ENCODE measurements around the gene RABGAP1L.
A peak's percentile ranks its signal among the peaks of the same experiment; 100 is the strongest.
"Not testable (repeated sequence)": the region's sequence is repeated elsewhere in the genome, so short reads cannot be mapped to it uniquely, and the experiment has no call there.

RABGAP1L gene

DNA sequence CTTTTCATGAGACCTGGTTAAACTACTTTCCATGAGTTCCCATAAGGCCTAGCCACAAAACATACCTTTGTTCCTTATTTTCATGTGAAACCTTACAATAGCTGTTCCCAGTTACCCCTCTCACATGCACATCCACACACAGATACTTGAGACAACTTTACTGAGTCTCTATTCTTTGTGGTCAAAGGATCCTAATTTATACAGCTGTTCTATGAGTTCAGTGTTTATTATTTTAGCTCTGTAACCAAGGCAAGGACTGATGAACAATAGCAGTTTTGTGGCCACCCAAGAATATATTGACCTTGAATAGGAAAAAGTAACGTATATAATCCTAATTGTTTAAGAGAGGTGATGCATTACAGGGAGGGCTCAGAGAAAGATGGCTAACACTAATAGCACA is 679.9 kb downstream of the RABGAP1L start:
- DNase-seq: no peak

DNA sequence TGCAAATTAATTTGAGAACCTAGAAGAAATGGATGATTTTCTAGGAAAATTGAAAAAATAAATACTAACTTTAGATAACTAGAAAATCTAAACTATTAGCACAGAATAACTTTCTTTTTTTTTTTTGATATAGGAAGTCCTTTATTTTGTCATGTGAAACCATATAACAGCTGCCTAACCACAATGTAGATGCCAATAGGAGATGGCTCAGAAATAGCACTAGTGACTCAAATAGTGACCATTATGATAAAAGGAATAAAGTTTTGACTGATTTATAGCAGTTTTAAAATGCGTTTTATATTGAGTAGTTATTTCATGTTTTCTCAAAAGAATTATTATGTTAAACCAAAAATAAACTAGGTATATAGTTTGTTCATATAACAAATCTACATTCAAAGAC is 682.4 kb downstream of the RABGAP1L start:
- DNase-seq: no peak

DNA sequence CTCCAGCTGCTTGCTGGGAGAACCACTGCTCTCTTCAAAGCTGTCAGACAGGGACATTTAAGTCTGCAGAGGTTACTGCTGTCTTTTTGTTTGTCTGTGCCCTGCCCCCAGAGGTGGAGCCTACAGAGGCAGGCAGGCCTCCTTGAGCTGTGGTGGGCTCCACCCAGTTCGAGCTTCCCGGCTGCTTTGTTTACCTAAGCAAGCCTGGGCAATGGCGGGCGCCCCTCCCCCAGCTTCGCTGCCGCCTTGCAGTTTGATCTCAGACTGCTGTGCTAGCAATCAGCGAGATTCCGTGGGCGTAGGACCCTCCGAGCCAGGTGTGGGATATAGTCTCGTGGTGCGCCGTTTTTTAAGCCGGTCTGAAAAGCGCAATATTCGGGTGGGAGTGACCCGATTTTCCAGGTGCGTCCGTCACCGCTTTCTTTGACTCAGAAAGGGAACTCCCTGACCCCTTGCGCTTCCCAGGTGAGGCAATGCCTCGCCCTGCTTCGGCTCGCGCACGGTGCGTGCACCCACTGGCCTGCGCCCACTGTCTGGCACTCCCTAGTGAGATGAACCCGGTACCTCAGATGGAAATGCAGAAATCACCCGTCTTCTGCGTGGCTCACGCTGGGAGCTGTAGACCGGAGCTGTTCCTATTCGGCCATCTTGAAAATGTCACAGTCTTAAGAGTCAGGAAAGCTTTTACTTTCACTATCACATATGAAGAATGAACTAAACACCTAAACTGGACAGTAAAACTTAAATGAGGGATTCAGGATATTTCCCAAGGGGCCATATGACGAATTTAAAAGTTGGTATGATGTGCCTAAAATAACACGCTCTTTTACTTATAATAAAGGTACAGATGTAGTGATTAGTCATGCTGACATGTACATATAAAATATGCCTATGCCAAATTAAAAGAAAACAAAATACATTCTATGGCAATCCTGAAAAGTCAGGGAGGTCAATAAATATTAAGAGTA is 689.6 kb downstream of the RABGAP1L start:
- peak; percentile 20 for DNase-seq

DNA sequence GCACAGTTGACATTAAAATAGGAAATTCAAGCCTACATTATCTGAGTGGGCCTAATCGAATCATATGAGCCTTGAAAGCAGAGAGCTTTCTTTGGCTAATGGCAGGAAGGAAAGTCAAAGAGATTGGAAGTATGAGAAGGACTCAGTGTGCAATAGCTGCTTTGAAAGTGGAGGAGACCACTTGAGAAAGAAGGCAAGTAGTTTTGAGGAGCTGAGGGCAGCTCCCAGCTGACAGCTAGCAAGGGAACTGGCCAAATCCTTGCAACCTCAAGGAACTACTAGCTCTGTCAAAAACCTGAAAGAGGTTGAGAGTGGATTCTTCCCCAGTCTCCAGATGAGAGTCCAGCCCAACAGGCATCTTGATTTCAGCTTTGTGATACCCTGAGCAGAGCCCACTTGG is 691.4 kb downstream of the RABGAP1L start:
- DNase-seq: no peak

DNA sequence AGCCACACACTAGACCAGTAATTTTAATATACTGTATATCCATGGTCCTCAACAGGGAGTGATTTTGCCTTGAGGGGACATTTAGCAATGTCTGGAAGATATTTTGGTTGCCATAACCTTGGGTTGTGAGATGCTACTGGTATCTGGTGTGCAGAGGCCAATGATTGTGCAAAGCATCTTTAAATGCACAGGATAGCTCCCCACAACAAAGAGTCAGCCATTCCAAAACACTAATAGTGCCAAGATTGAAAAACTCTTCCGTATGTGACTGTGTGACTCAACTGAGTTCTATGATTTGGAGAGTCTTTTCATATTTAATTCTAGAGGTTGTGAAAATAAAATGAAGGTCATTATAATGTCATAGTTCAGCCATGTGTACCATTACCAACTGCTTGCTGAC is 699.0 kb downstream of the RABGAP1L start:
- no peak for DNase-seq

DNA sequence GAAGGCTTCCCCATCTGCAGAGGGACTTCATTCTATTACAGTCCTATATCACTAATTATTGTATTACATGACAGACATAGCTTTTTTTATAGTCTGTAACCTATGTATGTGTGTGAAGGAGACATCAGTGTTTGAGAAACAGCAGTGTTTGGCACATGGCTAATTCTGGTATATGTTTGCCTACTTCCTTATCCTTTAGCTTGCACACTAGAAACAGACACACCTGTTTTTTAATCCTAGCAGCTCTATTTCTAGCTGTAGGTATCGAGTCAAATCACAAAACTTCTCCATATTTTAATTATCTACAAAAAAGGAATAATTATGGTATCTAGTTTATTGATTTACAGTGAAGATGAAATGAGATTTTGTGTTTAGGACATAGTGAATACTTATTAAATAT is 711.0 kb downstream of the RABGAP1L start:
- no peak for DNase-seq

DNA sequence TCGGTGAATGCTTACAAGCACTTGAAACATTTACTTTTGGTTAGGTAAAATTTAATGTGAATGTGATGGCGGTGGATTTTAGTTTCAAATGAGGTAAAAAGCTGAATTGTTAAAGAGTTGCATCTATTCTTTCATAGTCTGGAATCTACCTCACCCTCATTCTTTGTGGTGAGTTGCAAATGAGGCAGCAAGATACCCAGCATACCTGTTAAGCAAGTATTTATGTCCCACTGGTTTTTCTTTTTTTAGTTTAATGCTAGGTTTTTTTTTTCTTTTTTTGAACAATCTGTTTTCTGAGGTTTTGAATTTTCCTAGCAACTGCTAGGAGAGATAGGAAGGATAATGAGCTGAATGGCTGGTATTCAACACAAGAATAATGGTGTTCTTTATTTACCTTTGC is 712.6 kb downstream of the RABGAP1L start:
- DNase-seq: no peak

DNA sequence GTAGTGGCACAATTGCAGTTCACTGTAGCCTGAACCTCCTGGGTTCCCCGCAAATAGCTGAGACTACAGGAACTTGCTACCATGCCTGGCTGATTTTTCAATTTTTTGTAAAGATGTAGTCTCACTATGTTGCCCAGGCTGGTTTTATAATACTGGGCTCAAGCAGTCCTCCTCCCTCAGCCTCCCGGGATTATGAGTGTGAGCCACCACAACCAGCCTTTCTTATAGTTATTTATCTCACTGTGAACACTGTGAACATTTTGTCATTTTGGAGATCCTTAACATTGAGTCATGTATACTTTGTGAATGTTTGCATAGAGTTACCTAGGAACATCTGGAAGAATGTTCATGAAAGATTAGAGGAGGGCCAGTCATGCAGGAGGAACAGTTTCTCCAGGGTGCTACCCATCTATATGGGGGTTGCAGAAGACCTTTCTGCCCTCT is 713.3 kb downstream of the RABGAP1L start:
- no peak for DNase-seq

DNA sequence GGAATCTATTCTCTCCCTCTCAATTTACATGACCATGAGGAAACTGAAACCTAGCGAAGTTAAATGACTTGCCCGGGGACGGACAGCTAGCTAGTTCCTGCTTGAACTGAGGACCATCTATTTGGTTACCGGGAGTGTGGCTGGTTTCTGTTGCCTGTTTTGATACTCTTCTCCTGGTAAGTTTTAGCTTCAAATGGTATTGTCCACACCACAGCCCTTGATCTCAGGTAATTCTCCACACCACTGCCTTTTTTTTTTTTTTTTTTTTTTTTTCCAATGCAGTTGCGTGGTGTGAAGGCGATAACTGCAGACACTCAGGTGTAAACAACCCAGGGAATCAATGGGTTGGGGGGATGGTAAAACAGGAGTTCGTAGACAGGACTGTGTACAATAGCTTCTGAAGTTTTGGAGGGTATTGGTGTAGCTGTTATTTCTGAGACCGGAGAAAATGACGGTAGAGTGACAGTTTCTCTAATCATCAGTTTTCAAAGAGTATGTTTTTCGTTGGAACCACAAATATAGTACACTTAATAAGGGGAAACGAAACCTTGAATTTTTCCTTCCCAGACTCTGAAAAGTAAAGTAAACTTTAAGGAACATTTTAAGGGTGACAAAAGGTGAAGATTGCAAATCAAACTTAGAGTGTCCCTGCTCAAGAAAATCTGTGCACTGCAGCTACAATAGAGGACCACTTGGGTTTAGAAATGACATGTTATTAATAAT is 715.2 kb downstream of the RABGAP1L start:
- no peak for DNase-seq

DNA sequence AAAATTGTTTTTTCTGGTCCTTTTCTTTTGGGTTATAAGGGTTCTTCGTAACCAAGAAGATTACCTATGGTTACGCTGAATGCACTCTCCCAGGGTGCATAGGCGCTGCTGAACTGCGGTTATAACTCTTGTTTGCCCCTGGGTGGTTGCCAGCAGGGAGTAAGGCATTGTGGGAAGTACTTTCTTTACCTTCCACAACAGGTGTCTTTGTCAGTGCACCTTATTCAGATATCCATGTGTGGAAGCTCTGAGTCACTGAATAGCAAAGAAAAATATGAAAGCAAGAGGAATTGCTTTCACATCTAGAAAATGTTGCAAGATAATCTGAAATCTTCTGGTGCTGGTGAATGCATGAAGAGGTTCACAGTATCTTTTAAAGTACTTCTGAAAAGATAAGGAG is 716.0 kb downstream of the RABGAP1L start:
- DNase-seq: no peak

DNA sequence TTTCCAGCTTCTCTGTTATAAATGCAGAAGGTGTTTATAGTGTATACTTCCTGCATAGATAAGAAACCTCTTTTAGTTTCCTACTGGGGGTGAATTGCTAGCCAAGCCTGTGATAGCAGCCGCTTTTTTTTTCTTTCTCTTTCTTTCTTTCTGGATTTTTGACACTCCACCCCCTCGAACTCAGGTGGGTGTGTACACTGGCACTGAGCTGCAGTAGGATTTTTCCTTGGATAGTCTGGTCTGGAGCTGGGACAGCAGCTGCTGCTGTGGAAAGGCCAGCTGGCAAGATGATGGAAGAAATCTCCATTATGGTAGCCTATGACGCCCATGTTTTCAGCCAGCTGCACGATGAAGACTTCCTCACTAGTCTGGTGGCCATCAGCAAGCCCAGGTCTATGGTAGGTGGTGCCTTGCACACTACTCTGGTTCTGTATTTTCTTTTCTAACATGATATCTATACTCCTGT is 717.9 kb downstream of the RABGAP1L start:
- DNase-seq: no peak

DNA sequence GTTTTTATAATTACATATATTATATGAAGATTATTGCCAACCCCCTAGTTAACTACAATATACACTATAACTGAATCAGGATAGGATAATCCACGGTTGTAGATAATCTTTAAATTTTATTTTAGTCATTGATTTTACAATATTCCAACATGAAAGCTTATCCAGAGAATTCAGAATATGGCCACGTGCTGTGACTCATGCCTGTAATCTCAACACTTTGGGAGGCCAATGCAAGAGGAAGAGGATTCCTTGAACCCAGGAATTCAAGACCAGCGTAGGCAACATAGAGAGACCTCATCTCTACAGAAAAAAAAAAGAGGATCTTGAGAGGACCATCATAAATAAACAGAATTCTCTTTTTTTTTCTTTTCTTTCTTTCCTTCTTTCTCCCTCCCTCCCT is 720.9 kb downstream of the RABGAP1L start:
- DNase-seq: no peak

DNA sequence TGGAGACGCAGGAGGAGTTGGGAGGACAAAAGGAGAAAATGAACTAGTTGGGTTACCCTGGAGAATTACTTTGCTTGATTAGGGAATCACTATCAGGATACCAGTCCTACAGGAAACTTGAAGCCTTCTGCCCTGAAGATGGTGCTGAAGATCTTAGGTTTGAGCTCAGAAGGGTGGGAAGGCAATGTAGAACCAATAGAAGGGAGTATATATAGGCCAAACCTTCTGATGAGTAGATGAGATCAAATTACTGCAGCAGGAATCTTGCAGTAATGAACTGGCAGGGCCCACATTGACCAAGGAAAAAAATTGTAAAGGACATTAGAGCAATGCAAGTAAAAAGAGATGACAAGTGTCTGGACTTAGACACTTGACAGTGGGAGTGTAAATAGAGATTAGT is 724.1 kb downstream of the RABGAP1L start:
- no peak for DNase-seq

DNA sequence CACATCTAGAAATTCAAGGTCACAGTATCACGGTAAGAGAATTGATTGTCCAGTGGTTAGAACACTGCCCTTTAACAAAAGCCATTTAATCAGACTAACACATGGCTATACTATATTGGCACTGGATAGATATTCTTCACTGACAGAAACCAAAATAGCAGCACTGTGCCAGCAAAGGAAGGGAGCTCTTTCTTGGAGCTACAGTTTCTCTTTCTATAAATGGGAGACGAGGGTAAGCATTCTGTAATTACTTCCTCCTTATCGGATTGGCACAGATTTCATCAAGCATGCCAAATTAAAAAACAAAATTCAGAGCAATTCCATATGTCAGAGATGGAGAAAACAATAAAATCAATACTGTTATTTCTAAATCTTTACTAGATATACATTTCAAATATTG is 724.7 kb downstream of the RABGAP1L start:
- no peak for DNase-seq

DNA sequence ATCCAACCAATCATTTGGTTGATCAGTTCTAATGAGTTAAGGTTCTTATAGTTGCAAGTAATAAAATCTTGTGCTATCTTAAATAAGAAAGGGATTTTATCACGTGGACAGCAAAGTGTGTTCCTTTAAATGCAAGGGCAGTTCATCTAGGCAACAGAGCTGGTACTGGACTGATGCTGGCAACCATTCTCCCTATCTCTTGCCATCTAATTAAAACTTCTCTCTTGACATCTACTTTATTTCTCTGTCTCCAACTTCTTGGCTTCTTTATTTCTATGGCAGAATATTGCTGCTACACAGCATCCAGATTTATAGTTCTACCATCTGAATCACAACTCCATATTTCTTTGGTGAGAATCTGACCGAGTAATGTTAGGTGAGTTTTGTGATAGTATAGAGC is 725.2 kb downstream of the RABGAP1L start:
- DNase-seq: no peak

DNA sequence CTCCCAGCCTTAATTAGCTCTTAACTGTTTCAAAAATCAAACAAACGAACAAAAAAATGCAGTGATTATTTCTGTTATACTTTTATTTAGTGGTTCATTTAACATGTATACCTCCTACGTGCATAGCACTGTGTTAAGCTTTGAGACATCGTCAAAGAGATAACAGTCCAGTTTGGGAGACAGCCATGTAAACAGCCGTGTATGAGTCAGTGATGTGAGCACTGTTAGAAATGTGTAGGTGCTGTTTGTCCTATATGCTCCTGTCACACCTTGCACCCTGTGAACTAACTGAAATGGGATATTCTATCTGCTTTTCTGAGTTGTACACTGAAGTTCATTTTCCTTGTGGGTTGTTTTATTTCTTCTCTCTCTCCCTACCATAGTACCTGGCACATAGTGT is 730.7 kb downstream of the RABGAP1L start:
- no peak for DNase-seq

DNA sequence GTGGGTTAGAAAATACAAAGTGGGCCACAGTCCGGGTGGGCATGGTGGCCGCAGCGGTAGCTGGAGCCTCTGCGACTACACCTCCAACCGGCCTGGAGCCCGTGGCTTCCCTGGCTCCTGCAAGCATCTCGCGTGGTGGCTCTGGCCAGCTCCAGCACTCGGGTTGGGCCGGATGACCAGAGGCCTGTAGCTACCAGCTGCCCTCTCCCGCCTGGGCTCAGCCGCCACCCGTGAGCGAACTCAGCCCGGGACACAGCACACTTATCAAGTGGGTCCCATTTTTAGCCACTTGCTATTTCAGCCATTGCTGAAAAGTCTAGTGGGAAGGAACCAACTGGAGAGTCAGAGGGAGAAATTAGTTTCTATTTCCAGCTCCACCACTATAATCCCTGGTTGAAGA is 732.7 kb downstream of the RABGAP1L start:
- no peak for DNase-seq

DNA sequence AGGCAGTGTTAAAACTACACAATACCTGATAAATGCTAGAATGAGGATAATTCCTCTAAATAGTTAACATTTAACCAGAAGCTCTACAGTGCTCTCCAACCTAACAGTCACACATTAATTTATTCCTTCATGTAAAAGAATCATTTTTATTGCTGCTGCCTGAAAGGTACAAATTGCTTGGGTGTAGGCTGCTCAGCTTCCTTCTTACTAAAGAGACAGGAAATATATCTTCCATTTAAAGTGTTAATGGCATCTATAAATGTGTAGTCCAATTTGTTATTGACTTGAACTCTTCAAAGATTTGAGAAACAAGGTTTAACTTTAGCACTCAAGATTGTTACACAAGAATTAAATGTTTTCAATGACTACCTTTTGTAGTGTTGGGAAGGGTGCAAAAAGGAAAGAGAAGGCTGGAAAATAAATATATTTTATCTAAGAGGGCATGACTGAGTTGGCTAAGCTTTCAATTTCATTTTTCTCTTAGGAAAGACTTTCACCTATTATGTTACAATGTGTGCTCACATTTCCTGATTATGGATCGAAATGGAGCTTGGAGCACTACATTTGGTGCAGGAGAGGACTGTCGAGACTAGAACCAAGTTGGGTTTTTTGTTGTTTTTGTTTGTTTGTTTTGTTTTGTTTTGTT is 734.9 kb downstream of the RABGAP1L start:
- DNase-seq: no peak

DNA sequence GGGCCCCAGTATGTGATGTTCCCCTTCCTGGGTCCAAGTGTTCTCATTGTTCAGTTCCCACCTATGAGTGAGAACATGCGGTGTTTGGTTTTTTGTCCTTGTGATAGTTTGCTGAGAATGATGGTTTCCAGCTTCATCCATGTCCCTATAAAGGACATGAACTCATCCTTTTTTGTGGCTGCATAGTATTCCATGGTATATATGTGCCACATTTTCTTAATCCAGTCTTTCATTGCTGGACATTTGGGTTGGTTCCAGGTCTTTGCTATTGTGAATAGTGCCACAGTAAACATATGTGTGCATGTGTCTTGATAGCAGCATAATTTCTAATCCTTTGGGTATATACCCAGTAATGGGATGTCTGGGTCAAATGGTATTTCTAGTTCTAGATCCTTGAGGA is 736.3 kb downstream of the RABGAP1L start:
- not testable (repeated sequence) for DNase-seq

DNA sequence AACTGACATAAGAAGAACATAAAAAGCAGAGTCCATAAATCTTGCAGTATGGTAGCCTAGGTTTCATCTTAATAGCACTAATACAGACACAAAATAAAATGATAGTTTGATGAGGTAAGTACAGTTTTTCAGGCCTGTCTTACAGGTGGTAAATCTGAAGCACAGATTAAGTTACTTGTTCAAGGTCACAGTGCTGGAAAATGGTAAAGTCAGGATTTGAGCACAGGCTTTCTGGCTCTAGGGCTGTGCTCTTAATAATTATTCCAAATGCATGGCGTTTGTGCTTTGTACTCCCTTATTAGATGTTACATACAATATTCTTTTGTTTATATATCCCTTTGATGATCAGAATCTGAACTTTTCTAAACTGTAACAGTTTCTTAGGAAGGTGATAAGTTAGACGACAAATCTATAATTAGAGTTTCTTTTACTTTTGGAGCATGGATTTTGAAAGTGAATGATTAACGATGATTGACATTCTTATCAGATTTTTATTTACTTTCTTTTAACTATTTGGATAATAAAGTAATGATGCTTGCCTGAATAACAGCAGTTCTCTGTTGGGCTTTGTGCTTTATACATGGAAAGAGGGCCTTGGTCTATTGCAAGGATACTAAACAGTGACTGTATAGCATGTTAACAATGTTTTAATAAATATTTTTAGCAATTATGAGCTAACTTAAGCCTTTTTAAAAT is 738.9 kb downstream of the RABGAP1L start:
- no peak for DNase-seq

DNA sequence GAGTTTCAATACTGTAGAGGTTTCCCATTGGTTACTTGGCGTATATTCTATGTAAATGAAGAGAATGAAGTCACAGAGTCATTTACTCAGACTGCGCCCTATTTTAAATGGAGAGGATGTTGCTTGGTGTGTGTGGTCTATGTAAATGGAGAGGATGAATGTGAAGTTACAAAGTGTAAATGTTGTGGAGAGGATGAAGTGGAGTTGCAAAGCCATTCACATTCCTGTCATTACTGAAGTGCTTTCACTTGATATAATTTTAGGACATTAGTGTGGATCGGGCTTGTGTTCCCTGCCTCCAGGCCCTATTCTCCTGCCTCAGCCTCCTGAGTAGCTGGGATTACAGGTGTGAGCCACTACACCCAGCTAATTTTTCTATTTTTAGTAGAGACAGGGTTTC is 741.0 kb downstream of the RABGAP1L start:
- no peak for DNase-seq

DNA sequence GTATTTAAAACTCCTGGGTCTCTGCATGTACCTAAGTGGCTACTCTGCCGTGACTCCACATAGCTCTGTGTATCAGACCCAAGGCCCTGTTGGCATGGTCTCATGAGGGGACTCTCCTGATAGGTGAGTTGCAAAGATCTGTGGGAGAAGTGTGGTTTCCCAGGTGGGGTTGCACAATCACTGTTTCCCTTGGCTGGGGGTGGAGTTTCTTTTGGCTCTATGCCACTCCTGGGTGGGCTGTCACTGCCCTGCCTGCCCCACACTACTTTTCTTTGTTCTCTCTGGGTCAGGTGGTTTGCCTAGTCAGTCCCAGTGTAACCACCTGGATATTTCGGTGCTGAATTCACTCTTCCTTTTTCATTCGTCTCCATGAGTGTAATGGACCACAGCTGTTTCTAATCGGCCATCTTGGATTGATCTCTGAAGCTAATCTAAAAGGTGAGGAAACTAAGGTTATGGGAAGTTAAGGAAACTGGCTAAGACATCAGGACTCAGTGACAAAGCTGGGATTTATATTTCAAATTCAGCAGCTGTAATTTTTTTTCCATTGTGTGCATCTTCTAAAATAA is 743.3 kb downstream of the RABGAP1L start:
- no peak for DNase-seq

DNA sequence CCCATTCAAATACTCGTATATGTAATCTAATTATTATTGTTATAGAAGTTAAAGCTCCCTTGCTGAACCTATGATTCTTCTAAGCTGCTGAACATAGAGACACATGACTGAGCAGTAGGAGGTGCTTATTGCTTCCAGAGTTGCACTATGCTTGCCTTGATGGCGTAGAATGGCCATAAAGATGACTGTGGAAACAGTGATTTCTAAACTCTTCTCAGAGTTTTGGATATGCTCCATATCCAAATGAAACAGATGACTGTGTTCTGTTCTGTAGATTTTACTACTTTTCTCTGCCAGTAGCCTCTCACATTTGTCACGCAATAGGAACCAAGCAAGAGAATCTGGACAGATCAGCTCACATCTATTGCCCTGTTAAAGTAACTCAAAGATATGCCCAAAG is 752.3 kb downstream of the RABGAP1L start:
- no peak for DNase-seq
